ENCODE data around the gene TPX2.
A peak's percentile ranks its signal among the peaks of the same experiment; 100 is the strongest.
"Not testable (repeated sequence)": the region's sequence is repeated elsewhere in the genome, so short reads cannot be mapped to it uniquely, and the experiment has no call there.

TPX2 gene

DNA sequence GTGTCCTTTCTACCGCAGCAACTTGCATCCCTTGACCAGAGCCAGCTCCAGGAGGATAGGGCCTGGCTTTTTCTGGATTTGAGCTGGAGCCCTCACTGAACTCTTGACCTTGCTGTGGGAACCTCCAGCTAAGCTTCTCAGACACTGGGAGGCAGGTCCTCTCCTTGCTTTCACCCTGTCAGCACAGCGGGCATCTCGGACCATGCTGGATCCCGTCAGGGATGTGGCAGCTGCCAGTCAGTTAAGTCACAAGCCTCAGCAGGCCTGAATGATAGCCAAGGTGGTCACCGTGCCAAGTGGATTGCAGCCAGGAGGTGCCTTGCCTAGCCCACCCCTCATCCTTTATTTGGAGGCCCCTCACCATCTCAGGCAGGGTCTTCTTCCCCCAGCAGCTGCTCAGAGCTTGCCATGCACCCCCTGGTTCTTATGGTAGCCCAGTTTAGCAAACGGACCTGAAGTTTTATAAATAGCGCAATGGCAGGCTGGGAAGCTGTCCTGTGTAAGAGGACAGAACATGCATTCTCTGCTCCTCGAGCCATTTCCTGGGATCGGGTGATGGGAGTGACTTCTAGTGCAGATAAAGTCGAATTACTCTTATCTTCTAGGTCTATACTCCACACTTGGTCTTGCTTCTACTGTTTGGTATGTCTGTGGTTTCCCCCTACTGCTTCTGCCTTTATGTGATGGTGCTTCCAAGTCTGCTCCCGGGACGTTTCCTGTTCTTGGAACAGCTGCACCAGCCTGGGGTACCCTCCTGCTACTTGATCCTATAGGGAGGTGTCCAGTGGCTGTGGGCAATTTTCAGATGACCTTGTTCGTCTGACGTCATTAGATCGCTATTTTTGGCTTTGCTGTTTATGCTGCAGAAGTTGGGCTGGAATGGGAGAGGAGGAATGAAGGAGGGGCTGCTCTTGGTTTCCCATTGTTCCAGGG lies 73.0 kb downstream of the TPX2 start:
- DNase-seq = no peak

GRCh38 chr20:31813611-31814010 lies 74.5 kb downstream of the TPX2 start:
- no peak for DNase-seq

- DNase-seq = not testable (repeated sequence)
These were observed 75.1 kb downstream of the TPX2 start for GRCh38 chr20:31814142-31814541.

- DNase-seq = no peak
These were observed 76.5 kb downstream of the TPX2 start for GRCh38 chr20:31815408-31816188.

DNA sequence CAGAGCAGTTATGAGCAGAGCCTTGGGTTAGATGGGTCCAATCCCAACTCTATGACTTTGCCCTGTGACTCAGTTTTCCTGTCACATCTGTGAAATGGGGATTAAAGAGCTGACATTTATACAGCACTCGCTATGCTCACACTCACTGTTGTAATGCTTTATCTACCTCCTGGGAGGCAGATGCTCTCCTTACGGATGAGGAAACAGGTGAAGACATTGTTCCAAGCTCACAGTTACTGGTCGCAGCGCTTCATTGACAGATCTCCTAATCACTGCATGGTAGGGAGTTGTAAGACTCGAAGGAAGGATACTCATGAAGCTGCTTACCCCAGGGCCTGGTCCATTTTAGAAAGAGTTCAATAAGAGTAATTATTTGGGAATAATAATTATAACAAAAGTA lies 77.1 kb downstream of the TPX2 start:
- no peak for DNase-seq

- no peak for DNase-seq
These were observed 78.4 kb downstream of the TPX2 start for GRCh38 chr20:31817461-31817860.

GRCh38 chr20:31818376-31818908 lies 79.4 kb downstream of the TPX2 start:
- no peak for DNase-seq

- DNase-seq = no peak
These were observed 80.1 kb downstream of the TPX2 start, which contains the start of gene MYLK2 for GRCh38 chr20:31819083-31819784. TSS of gene MYLK2 (plus strand) at chr20:31819356. CDS start at chr20:31819581, 225 bp downstream.

- no peak for DNase-seq
These were observed 81.1 kb downstream of the TPX2 start for GRCh38 chr20:31820228-31820627.

GRCh38 chr20:31821427-31821826 lies 82.3 kb downstream of the TPX2 start:
- DNase-seq = no peak

- peak in 48 of 51 donors; percentile 10 to 81 (median 60) for DNase-seq
These were observed 83.6 kb downstream of the TPX2 start for GRCh38 chr20:31822421-31823330.

DNA sequence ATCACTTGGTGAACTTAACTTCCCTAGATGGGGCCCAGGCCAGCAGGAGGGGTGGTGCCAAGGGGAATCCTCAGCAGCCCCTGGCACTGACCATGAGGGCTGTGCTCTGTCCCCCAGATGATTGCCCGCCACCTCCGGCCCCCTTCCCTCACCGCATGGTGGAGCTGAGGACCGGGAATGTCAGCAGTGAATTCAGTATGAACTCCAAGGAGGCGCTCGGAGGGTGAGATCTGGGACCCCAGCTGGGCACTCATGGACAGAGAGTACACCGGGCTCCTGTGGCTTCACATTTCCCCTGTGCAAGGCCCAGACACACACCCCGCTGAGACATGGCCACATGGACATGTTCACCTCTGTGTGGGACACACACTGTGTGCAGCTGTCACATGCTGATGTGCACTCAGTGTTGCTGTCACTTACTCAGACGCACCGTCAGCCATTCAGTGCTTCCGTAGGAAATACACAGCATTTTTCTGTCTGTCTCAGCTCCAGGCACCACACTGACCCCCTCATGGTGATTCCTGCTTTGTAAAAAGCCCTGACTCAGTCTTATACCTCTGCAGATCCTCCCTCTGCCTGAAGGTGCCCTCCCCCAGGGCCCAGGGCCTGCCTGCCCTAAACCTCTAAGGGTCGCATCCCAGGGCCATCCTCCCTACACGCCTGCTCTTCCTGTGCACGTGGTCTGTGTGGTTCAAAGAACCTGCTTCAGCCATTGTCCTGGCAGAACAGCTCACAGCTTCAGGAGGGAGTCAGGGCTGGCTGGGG lies 84.5 kb downstream of the TPX2 start:
- no peak for DNase-seq

GRCh38 chr20:31824125-31824485 lies 85.0 kb downstream of the TPX2 start:
- DNase-seq = no peak

GRCh38 chr20:31824554-31825313 lies 85.6 kb downstream of the TPX2 start:
- DNase-seq = no peak

GRCh38 chr20:31826074-31826473 lies 87.0 kb downstream of the TPX2 start:
- DNase-seq = no peak

DNA sequence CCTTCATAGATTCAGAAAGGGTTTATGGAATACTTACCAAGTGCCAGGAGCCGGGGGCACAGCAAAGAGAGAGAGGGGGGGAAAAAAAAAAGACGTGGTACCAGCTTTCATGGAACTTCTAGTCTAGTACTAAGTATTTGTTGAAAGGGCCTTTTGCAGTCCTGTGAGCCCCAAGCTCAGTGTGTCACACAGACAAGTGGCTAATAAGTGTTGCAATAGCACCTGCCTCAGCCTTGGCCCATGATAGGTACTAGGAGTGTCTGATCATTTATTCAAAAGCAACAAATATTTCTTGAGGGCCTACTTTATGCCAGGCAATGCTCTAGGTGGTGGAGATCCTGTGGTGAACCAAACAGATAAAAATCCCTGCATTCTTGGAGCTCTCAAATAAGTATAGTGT lies 88.0 kb downstream of the TPX2 start:
- no peak for DNase-seq

GRCh38 chr20:31828016-31828415 lies 88.9 kb downstream of the TPX2 start:
- DNase-seq = not testable (repeated sequence)

- no peak for DNase-seq
These were observed 90.6 kb downstream of the TPX2 start for GRCh38 chr20:31829731-31830130.

GRCh38 chr20:31830406-31830981 lies 91.4 kb downstream of the TPX2 start:
- no peak for DNase-seq

Data from hypothalamus (tissue), 51 donors.